Measurements from ENCODE around the gene SLC17A6.

Gene SLC17A6

GRCh38 chr11:22337596-22338485 is at the start of gene SLC17A6:
Gene SLC17A6, plus strand, starts transcription at chr11:22338381. Its CDS starts 153 bp downstream, at chr11:22338534.
- peak; percentile 44 for DNase-seq (ENCODE audit: low spot score)

GRCh38 chr11:22302368-22302767 is 35.8 kb upstream of the SLC17A6 start:
- DNase-seq (ENCODE audit: low spot score), result no peak

- peak; percentile 32 for DNase-seq (ENCODE audit: low spot score)
Observed at GRCh38 chr11:22304337-22304961, 33.7 kb upstream of the SLC17A6 start.

GRCh38 chr11:22317656-22318055 is 20.5 kb upstream of the SLC17A6 start:
- DNase-seq (ENCODE audit: low spot score), result no peak

- DNase-seq (ENCODE audit: low spot score), result no peak
Observed at GRCh38 chr11:22331771-22332170, 6.4 kb upstream of the SLC17A6 start.

GRCh38 chr11:22336587-22336986 is 1.6 kb upstream of the SLC17A6 start:
- no peak for DNase-seq (ENCODE audit: low spot score)

GRCh38 chr11:22339611-22340010 is 1.4 kb downstream of the SLC17A6 start:
- no peak for DNase-seq (ENCODE audit: low spot score)

- DNase-seq (ENCODE audit: low spot score), result no peak
Observed at GRCh38 chr11:22340235-22340634, 2.1 kb downstream of the SLC17A6 start.

GRCh38 chr11:22340701-22341587 is 2.8 kb downstream of the SLC17A6 start:
- no peak for DNase-seq (ENCODE audit: low spot score)

- no peak for DNase-seq (ENCODE audit: low spot score)
Observed at GRCh38 chr11:22341588-22341931, 3.4 kb downstream of the SLC17A6 start.

- DNase-seq (ENCODE audit: low spot score), result no peak
Observed at GRCh38 chr11:22342211-22343031, 4.2 kb downstream of the SLC17A6 start.

GRCh38 chr11:22343032-22343324 is 4.8 kb downstream of the SLC17A6 start:
- DNase-seq (ENCODE audit: low spot score), result no peak

- no peak for DNase-seq (ENCODE audit: low spot score)
Observed at GRCh38 chr11:22343371-22344032, 5.3 kb downstream of the SLC17A6 start.

GRCh38 chr11:22344081-22344480 is 5.9 kb downstream of the SLC17A6 start:
- DNase-seq (ENCODE audit: low spot score), result no peak

- DNase-seq (ENCODE audit: low spot score), result no peak
Observed at GRCh38 chr11:22346282-22346681, 8.1 kb downstream of the SLC17A6 start.

- no peak for DNase-seq (ENCODE audit: low spot score)
Observed at GRCh38 chr11:22347857-22348487, 9.8 kb downstream of the SLC17A6 start.

GRCh38 chr11:22349491-22349890 is 11.3 kb downstream of the SLC17A6 start:
- DNase-seq (ENCODE audit: low spot score), result no peak

GRCh38 chr11:22359295-22359694 is 21.1 kb downstream of the SLC17A6 start:
- no peak for DNase-seq (ENCODE audit: low spot score)

GRCh38 chr11:22371160-22371559 is 33.0 kb downstream of the SLC17A6 start:
- DNase-seq (ENCODE audit: low spot score), result no peak

- DNase-seq (ENCODE audit: low spot score), result peak; percentile 49
Observed at GRCh38 chr11:22387126-22387525, 48.9 kb downstream of the SLC17A6 start.

Measured in COLO829 (cell line).